Activated naive CD8-positive, alpha-beta T cell treated with anti-CD3 and anti-CD28 coated beads for 36 hours (primary cell): ENCODE measurements around the gene SPAG9. TPM values are rescaled to one million over a fixed set of nuclear protein-coding genes. Genes with fewer than 3 reads are reported as not detected.
"Not testable (repeated sequence)": the region's sequence is repeated elsewhere in the genome, so short reads cannot be mapped to it uniquely, and the experiment has no call there.

Source experiments
- DNase-seq: peaks from one replicate; pipeline ENCODE4 v3.0.0; 2021
- H3K27ac Mint-ChIP-seq: one replicate; pipeline ENCODE4 v1.8.0; 2022; ENCODE audit warnings: mild to moderate bottlenecking, moderate library complexity, mixed read lengths
- H3K27me3 Mint-ChIP-seq: one replicate; pipeline ENCODE4 v1.8.0; 2022; ENCODE audit warnings: mild to moderate bottlenecking, mixed read lengths
- H3K36me3 Mint-ChIP-seq: one replicate; pipeline ENCODE4 v1.8.0; 2021; ENCODE audit warnings: mild to moderate bottlenecking, mixed read lengths
- H3K4me1 Mint-ChIP-seq: one replicate; pipeline ENCODE4 v1.8.0; 2021; ENCODE audit warnings: mixed read lengths
- H3K4me3 Mint-ChIP-seq: one replicate; pipeline ENCODE4 v1.8.0; 2022; ENCODE audit warnings: mild to moderate bottlenecking, moderate library complexity, mixed read lengths
- H3K9me3 Mint-ChIP-seq: one replicate; pipeline ENCODE4 v1.8.0; 2022; ENCODE audit warnings: mixed read lengths
- total RNA-seq, 2 experiments: library from RNA; stranded (reverse); gene quantifications; one replicate each; pipeline ENCODE4 v1.2.3, GENCODE V29; 2021

The SPAG9 gene
- total RNA-seq, 2 experiments from 2014 or later: 27.4 to 30.2 TPM

DNA sequence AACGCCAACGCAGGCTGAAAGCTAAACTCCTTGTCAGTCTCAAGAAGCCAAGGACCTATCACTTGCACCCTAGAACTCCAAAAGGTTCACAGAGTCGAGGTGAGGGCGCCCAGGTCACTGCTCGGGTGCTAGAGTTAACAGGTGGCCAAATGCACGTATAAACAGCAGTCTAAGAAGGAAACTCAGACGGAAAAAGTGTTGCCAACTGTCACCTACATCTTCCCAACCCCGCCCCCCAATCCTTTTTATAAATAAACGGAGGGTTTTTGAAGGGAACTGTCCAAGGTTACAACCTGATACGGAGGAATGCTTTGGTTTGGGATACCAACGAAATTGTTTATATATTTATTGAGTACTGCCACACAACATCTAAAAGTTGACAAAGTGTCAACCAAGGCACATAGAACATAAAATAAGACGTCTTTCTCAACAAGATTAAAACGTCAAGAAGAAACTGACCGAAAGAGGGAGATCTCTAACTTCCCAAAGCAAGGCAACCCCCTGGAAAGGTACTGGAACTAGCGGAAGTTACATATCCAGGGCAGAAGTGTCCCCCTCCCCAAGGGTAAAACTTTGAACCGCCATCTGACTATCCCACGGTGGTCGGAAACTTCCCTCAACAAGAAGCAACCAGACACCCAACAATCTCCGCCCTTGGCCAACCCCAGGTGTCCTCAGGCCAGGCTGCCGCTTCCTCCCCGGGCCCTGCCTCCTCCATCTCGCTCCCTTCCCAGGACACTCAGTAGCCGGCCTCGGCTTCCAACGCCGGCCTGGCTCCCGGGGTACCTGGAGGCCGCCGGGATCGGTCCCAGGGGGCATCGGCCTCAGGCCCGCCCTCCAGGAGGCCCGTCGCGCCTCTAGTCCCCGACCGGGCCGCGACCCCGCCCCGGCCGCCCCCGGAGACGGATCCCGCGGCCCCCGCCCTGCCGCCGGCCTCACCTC, 982 bp downstream of the SPAG9 start:
- Mint-ChIP-seq H3K36me3 (peaks cover 1% of the 10 kb centered on the region), H3K4me3 (peak overlapping the region; percentile 94), H3K27ac (peak overlapping the region; percentile 93), H3K27me3 (no peaks in the 10 kb centered on the region), H3K4me1 (peaks cover 53% of the 10 kb centered on the region), H3K9me3 (no peaks in the 10 kb centered on the region)
- peak; percentile 54 for DNase-seq

GRCh38 chr17:51118330-51119195, 2.1 kb downstream of the SPAG9 start:
- H3K9me3 Mint-ChIP-seq: no peaks in the 10 kb centered on the region
- H3K4me1 Mint-ChIP-seq: peaks cover 53% of the 10 kb centered on the region
- H3K36me3 Mint-ChIP-seq: peaks cover 1% of the 10 kb centered on the region
- H3K27me3 Mint-ChIP-seq: no peaks in the 10 kb centered on the region
- H3K4me3 Mint-ChIP-seq: peak overlapping the region; percentile 94
- no peak for DNase-seq
- no peak overlapping the region for H3K27ac Mint-ChIP-seq

- Mint-ChIP-seq H3K36me3 (peaks cover 1% of the 10 kb centered on the region), H3K4me3 (no peak overlapping the region), H3K27ac (no peak overlapping the region), H3K4me1 (peaks cover 36% of the 10 kb centered on the region), H3K9me3 (no peaks in the 10 kb centered on the region), H3K27me3 (no peaks in the 10 kb centered on the region)
- DNase-seq: no peak
Observed at GRCh38 chr17:51115179-51115578, 5.5 kb downstream of the SPAG9 start.

DNA sequence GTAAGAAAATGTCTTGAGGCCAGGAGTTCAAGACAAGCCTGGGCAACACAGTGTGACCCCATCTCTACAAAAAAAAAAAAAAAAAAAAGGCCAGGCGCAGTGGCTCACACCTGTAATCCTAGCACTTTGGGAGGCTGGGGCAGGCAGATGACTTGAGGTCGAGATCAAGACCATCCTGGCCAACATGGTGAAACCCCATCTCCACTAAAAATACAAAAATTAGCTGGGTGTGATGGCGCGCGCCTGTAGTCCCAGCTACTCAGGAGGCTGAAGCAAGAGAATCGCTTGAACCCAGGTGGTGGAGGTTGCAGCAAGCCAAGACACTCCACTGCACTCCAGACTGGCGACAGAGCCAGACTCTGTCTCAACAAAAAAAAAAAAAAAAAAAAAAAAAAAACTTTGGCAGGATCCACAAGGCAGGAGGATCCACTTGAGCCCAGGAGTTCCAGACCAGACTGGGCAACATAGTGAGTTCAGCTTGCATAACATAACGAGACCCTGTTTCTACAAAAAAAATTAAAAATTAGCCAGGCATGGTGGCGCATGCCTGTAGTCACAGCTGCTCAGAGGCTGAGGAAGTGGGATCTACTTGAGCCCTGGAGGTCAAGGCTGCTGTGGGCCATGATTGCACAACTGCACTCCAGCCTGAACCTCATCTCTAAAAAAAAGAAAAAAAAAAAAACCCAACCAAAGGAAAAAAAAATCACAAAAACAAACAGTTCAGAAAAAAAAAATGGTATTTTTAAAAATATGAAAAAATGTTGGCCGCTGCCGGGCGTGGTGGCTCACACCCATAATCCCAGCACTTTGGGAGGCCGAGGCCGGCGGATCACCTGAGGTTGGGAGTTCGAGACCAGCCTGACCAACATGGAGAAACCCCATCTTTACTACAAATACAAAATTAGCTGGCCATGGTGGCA, 8.1 kb downstream of the SPAG9 start:
- H3K27ac Mint-ChIP-seq, H3K9me3 Mint-ChIP-seq, H3K36me3 Mint-ChIP-seq, DNase-seq, H3K4me3 Mint-ChIP-seq, H3K27me3 Mint-ChIP-seq: not testable (repeated sequence)
- peaks cover 14% of the 10 kb centered on the region for H3K4me1 Mint-ChIP-seq

DNA sequence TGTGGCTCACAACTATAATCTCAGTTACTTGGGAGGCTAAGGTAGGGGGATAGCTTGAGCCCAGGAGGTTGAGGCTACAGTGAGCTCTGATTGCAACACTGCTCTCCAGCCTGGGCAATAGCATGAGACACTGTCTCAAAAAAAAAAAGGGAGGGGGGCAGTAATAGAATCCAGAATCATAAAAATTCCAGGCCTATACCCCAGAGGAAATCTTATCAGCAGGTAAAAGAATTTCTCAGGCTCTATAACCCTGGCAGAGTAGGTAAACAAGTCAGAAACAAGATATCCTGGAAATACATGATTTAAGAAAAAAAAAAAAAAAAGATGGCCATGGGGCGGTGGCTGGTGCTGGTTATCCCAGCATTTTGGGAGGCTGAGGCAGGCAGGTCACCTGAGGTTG, 12.9 kb downstream of the SPAG9 start:
- Mint-ChIP-seq H3K27me3 (no peaks in the 10 kb centered on the region), H3K4me1 (peaks cover 5% of the 10 kb centered on the region), H3K36me3 (no peaks in the 10 kb centered on the region), H3K4me3 (no peak overlapping the region), H3K27ac (no peak overlapping the region), H3K9me3 (no peaks in the 10 kb centered on the region)
- DNase-seq: no peak

GRCh38 chr17:51103451-51103850, 17.2 kb downstream of the SPAG9 start:
- H3K27me3 Mint-ChIP-seq: no peaks in the 10 kb centered on the region

DNA sequence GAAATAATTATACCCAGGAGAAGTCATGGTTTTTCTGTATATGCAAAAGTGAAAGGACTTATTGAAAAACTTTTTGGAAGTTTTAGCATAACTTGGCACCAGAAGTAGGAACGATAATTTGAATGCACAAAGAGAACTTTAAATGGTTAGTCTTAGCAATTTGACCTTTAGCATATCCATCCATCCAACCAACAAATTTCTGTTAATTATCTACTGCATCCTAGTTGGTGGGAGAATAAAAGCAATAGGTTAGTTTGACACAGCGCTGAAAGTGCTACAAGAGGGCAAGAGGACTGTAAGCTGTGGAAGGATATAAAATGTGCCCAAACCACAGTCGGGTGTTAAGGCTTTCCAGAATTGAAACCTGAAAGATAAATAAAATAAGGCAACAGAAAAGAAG, 17.6 kb downstream of the SPAG9 start:
- Mint-ChIP-seq H3K27me3 (no peaks in the 10 kb centered on the region), H3K36me3 (no peaks in the 10 kb centered on the region)

More at GRCh38 chr17:51103451-51103850, 17.2 kb downstream of the SPAG9 start:
- Mint-ChIP-seq H3K27ac (no peak overlapping the region), H3K36me3 (no peaks in the 10 kb centered on the region), H3K4me3 (no peak overlapping the region), H3K9me3 (no peaks in the 10 kb centered on the region), H3K4me1 (peaks cover 6% of the 10 kb centered on the region)
- no peak for DNase-seq

DNA sequence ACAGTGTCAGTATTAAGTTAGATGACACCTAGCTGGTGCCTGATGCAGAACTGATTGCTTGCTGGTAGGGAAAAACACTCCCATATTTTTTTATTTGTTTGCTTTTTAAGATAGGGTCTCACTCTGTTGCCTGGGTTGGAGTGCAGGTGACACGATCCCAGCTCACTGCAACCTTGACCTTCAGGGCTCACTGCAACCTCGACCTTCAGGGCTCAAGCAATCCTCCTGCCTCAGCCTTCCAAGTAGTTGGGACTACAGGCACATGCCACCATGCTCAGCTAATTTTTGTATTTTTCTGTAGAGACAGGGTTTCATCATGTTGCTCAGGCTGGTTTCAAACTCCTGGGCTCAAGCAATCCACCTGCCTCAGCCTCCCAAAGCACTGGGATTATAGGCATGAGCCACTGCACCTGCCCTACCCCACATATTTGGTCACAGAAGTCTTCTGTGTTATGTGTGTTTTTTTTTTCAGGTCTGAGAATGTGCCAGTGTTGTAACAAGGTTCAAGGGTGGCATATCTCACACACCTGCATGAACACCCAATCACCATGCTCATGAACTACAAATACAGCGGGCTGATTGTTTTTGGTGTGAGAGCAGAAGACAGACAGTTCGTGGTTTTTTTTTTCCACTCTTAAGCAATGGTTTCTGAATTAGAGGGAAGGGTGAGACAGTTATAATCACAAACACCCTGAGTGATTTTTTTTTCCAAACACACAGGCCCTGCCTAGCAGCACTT, 22.8 kb downstream of the SPAG9 start:
- Mint-ChIP-seq H3K27me3 (peaks cover 3% of the 10 kb centered on the region), H3K36me3 (peaks cover 6% of the 10 kb centered on the region), H3K4me3 (no peak overlapping the region), H3K4me1 (peaks cover 31% of the 10 kb centered on the region), H3K27ac (no peak overlapping the region), H3K9me3 (no peaks in the 10 kb centered on the region)
- no peak for DNase-seq

More for the DNA sequence above, 17.6 kb downstream of the SPAG9 start:
- H3K9me3 Mint-ChIP-seq: no peaks in the 10 kb centered on the region
- peaks cover 8% of the 10 kb centered on the region for H3K4me1 Mint-ChIP-seq
- no peak overlapping the region for H3K27ac Mint-ChIP-seq
- H3K4me3 Mint-ChIP-seq: no peak overlapping the region
- DNase-seq: no peak

GRCh38 chr17:51091635-51092034, 29.0 kb downstream of the SPAG9 start:
- H3K27ac Mint-ChIP-seq: no peak overlapping the region
- peaks cover 22% of the 10 kb centered on the region for H3K4me1 Mint-ChIP-seq
- no peak for DNase-seq
- no peaks in the 10 kb centered on the region for H3K36me3 Mint-ChIP-seq
- no peak overlapping the region for H3K4me3 Mint-ChIP-seq
- H3K9me3 Mint-ChIP-seq: no peaks in the 10 kb centered on the region
- no peaks in the 10 kb centered on the region for H3K27me3 Mint-ChIP-seq

- not testable (repeated sequence) for H3K4me3 Mint-ChIP-seq, H3K9me3 Mint-ChIP-seq, DNase-seq
Observed at GRCh38 chr17:51088868-51089267, 31.8 kb downstream of the SPAG9 start.

DNA sequence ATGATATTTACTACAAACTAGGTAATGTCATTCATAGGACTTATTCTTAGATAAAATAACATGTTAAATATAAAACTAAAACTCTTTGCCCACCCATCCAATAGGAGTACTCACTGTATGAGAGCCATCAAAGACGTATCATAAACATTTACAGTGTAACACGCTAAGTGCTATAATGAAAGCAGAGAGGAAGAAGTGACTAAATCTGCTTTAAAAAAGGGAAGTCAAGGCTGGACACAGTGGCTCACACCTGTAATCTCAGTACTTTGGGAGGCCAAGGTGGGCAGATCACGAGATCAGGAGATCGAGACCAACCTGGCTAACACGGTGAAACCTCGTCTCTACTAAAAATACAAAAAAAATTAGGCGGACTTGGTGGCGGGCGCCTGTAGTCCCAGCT, 32.4 kb downstream of the SPAG9 start:
- no peaks in the 10 kb centered on the region for H3K36me3 Mint-ChIP-seq
- H3K27ac Mint-ChIP-seq: no peak overlapping the region
- no peak overlapping the region for H3K4me3 Mint-ChIP-seq
- peaks cover 12% of the 10 kb centered on the region for H3K4me1 Mint-ChIP-seq
- no peaks in the 10 kb centered on the region for H3K9me3 Mint-ChIP-seq
- DNase-seq: no peak
- H3K27me3 Mint-ChIP-seq: no peaks in the 10 kb centered on the region

More at GRCh38 chr17:51088868-51089267, 31.8 kb downstream of the SPAG9 start:
- not testable (repeated sequence) for H3K27me3 Mint-ChIP-seq, H3K36me3 Mint-ChIP-seq, H3K27ac Mint-ChIP-seq
- H3K4me1 Mint-ChIP-seq: peaks cover 13% of the 10 kb centered on the region

DNA sequence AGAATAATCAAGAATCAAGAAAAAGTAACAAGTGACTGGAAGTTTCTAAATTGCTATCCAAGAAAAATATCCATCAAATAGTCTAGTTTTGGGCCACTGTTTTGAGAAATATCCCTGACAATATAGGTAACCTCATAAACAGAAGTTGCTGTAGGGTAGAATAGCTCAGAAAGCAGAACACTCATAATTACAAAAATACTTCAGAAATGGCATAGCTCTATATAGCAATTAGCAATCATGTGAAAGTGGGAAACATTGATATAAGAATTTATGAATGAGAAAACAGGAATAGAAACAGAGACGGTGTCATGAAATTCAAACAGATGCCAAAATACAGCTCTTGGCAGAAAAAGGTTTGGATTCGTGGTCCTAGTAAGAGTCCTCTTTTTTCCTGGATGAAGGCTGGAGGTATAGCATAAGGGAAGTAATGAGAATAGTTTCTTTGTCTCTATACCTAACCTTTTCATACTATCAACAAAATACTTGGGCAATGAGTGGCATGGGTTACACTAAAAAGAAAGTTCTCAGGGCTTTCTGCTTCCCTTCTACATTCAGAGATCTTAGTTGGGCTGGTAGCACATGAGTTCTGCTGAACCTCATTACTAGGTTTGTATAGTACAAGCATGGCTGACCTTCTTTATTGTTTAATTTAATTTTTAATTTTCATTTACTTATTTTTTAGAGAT, 33.5 kb downstream of the SPAG9 start:
- Mint-ChIP-seq H3K27me3 (no peaks in the 10 kb centered on the region), H3K36me3 (no peaks in the 10 kb centered on the region), H3K4me1 (peaks cover 10% of the 10 kb centered on the region), H3K27ac (no peak overlapping the region), H3K9me3 (no peaks in the 10 kb centered on the region), H3K4me3 (no peak overlapping the region)
- DNase-seq: no peak

DNA sequence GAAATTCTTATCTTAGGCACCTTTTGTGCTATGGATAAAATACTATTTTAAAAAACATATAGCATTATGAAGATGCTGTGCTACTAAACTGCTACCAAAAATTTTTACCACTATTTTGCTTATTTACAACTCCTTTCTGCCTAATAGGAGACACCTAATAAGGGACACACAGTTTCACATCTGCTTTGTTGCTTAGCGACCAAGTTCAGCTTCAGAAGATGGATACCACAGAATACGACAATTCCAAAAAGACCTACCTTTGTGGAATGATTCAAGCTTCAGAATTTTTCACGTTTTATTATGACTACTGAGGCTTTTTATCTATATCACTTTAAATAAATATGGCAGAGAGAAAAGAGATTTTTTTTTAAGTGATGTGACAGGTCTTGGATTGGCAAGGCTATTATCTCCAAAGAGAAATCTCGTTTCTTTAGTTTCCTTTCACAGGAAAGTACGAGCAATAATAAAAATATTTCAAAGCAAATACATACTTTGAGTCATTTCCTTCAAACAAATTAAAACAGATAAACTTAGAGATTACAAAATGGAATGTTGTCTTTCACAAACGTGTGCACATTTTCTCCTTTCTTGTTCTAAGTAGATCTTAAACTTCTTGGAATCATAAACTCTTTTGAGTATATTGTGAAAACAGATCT, 35.4 kb downstream of the SPAG9 start:
- Mint-ChIP-seq H3K27ac (no peak overlapping the region), H3K4me3 (no peak overlapping the region), H3K36me3 (no peaks in the 10 kb centered on the region), H3K27me3 (no peaks in the 10 kb centered on the region), H3K9me3 (no peaks in the 10 kb centered on the region), H3K4me1 (peaks cover 6% of the 10 kb centered on the region)
- no peak for DNase-seq
